Measurements from ENCODE around the gene NAV1.
A peak's percentile ranks its signal among the peaks of the same experiment; 100 is the strongest.
"Not testable (repeated sequence)": the region's sequence is repeated elsewhere in the genome, so short reads cannot be mapped to it uniquely, and the experiment has no call there.

NAV1 gene

DNA sequence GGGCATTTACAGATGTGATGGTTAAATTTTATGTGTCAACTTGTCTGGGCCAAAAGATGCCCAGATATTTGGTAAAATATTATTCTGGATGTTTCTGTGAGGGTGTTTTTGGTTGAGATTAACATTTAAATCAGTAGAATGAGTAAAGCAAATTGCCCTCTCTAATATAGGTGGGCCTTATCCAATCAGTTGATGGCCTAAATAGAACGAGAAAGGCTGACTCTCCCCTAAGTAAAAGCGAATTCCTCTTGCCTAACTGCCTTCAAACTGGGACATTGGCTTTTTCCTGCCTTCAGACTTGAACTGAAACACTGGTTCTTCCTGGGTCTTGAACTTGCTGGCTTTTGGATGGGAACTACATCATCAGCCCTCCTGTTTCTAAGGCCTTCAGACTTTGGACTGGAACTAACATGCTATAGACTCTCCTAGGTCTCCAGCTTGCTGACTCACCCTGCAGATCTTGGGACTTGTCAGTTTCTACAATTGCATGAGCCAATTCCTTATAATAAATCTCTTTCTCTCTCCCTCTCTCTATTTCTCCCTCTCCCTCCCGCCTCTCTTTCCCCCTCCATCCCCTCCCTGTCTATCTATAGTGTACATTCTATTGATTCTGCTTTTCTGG lies 10.2 kb upstream of the NAV1 start:
- DNase-seq (ENCODE audit: low read depth in 2 of 2) = no peak

DNA sequence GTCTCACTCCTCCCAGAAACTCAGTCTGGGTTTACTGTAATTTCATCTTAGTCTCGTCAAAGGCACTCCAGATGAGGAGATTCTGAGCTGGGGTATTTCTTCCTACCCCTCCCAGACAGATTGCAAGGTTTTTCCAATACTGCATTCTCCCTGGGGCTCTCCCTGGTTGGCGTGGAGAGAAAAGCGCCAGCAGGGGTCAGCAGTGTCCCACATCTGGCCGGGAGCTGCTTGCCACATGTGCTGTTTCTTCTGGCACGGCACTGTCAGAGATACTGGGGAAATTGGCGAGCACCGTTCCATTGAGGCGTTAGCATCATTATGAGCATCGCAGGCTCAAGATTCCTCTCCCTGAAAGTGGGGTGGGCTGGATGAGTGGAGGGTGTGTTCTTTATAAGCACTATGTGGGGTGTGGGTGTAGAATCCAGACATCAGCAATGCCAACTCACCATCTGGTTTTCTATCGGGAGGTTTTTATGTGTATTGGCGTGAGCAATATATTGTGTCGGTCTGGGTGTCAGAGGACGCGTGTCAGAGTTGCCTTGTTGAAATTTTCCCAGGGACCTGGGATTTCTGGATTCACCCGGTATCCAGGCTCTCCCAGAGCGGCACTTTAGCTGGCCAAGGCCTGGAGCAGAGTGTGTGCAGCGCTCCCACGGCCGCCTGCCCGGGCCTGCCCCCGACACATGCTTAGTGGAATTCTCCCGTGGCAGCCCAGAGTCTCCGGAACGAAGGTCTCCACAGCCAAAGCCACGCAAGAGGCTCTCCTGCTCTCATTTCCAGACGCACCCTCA lies 8.0 kb upstream of the NAV1 start:
- DNase-seq (ENCODE audit: low read depth in 2 of 2) = peak in 1 of 2 donors; percentile 48

DNA sequence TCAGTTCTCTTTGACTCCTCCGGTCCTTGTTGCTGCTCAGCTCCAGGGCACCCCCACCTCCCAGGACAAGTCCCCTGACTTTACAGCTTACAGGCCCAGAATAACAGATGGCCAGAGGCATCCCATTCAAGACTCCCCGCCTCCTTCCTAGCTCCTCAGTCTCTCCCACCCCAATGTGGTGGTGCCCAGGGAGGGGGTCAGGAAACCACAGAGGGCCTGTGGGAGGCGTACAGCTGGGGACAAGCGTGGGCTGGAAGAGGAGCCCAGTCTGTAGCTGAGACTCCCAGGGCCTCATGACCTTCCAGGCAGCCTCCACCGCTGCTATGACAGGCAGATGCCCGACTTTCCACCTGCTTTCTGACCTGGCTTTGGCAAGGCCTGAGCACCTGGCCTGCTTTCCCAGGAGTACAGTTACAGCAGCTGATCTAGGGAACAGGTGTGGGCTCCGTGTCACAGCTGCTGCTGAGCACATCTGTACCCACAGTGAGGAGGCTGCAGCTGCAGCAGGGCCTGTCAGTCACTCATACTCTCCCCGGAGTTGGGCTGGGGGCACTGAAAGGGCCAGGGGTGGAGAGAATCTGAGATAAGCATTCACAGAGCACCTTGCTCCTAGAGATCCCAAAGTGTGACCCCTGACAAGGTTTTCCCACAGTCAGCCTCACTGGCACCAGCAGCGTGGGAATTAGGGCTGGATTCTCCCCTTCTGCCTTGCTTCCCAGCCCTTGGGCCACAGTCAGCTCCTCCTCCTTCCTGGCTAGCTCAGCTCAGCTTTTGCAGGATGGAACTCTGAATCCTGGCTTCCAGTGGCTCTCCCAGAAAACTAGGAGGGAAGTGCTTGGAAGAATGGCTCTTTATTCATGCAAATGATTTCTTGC lies 7.1 kb upstream of the NAV1 start:
- no peak for DNase-seq (ENCODE audit: low read depth in 2 of 2)

DNA sequence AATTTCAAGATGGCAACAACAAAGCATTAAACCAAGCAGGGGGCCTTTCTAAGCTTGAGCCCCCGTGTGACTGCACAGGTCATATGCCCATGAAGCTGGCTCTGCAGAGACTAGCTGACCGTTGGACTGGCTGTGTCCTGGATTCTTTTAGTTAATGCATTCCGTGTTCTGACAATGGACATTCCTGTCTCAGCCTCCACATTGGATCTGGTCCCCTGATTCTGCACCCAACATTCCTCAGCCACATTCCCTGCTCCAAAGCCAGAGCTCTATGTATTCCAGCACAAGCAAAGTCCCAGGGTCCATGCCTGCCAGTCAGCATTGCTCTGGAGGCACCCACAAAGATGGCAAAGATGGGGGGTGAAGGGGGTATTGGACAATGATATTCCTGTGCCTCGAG lies 5.1 kb upstream of the NAV1 start:
- no peak for DNase-seq (ENCODE audit: low read depth in 2 of 2)

DNA sequence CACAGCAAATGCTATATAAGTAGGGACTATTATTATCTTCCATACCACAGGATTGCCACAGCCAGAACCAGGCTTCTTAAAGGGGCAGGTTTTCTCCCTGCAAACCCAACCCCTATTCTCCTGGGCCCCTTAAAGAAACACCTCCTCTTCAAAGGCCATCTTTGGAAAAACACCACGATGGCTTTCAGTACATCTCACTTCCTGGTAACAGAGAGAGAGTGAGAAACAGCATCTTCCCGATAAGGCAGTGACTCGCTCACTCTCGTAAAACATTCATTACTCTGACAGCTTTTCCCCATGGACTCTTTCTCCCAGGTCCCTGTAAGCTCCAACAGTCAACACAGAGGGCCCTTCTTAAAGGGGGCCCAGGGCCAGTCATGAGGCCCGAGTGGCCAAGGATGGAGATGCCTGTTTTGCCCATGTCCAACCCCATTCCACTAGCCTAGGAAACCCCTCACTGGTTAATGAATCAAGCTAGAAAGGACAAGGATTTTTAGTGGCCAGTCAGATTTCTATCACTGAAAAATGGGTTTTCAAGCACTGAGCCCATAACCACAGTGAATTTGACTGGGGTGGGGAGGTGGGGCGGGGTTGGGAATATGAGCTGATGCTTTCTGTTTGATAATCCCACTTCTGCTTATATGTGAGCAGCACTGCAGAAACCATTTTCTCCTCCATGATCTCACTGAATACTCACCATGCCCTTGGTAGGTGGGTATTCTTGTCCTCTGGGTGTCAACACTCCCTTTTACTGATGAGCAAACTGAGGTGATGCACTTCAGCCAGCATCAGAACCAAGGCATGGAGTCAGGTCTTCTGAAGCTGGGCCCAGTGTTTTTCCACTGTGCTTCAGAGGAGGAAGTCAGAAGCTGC lies 3.6 kb upstream of the NAV1 start:
- DNase-seq (ENCODE audit: low read depth in 2 of 2) = no peak

DNA sequence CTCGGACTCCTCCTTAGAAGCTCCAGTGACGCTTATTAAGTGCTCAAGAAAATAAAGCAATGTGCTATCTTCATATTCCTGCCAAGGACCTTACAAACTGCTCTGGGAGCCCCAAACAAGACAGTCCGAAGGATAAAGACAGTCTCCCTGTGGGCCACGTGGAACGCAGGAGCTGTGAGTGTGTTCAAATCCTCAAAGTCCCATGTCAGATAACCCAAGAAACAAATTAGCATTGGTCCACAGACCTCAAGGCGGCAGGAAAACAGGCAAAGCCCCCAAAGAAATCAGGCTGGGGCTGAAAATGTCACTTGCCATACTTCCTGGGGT lies 3.0 kb upstream of the NAV1 start:
- no peak for DNase-seq (ENCODE audit: low read depth in 2 of 2)

DNA sequence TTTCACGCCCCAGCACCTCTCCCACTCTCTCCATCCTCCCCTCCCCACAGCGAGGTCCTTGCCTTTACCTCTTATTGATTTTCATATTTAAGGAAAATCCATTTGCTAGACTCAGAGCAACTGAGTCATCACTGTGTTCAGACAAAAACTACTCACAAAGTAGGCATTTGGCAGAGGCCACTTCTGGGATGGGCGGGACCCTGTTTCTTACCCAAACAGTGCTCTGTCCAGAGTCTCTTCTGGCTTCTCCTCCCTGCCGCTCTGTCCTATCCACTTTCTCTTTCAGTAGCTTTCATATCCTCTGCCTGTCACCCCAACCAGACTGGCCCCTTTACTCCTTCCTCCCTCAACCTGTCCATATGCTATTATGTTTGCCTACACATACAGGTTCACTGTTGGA lies 2.4 kb upstream of the NAV1 start:
- no peak for DNase-seq (ENCODE audit: low read depth in 2 of 2)

DNA sequence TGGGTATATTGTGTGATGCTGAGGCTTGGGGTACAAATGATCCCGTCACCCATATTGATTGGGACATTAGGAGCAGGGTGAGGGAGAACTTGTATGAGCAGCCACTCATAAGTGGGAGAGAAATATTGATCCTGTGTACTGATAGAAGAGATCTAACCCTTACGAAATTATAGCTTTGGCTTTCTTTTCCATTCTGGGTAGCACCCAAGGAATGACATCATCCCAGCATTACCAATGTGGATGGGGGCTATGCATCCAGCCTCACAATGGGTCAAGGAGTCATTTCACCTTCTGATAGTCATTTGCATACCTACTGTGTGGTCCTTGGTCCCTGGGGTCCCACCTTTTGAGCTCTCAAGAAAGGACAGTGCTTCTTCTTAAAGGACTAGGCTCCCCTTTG lies 1.9 kb upstream of the NAV1 start:
- DNase-seq (ENCODE audit: low read depth in 2 of 2) = no peak

DNA sequence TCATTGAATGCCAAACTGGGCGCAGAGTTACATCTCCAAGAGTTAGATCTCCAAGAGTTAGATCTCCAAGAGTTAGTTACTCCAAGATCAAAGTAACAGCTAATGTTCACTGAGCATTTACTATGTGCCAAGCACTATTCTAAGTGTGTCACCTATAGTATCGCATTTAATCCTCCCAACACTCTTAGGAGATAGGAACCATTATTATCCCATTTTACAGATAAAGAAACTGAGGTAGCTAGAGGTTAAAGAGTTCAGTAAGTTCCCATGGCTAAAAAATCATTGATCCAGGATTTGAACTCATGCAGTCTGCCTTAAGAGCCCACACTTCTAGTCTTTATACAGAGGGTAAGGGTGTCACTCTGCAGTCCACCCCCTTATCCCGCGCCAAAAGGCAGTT lies 1.5 kb upstream of the NAV1 start:
- no peak for DNase-seq (ENCODE audit: low read depth in 2 of 2)

DNA sequence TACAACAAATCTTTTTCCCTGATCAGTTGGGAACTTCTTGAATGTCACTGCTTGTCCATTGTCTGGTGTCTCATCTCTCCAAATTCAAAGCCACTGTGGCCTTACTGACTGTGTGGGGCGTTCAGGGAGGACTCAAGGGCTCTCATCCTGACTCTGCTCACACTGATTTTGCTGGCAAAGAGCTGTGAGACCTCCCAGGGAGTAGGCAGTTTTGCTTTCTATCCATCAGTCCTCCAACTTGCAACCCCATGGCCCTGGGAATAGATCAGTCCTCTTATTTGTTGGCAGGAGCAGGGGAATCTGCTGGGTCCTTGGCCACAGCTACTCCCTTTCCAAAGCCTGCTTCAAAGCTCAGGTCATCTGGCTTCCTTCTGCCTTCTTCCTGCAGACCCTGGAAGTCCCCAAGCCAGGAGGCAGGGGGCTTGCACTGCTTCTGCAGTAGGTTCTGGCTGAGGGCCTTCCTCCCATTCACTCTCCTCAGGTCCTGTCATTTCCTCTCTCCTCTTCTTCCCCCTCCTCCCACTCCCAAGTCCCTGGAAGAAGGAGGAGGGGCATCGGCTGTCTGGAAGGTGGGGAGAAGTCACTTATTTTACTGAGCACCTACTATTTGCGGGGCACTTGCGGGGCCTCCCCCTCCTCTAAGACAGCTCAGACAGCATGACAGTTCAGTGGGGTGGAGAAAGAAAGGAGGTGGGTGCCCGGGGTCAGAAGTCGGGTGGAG lies 876 bp upstream of the NAV1 start:
- no peak for DNase-seq (ENCODE audit: low read depth in 2 of 2)

DNA sequence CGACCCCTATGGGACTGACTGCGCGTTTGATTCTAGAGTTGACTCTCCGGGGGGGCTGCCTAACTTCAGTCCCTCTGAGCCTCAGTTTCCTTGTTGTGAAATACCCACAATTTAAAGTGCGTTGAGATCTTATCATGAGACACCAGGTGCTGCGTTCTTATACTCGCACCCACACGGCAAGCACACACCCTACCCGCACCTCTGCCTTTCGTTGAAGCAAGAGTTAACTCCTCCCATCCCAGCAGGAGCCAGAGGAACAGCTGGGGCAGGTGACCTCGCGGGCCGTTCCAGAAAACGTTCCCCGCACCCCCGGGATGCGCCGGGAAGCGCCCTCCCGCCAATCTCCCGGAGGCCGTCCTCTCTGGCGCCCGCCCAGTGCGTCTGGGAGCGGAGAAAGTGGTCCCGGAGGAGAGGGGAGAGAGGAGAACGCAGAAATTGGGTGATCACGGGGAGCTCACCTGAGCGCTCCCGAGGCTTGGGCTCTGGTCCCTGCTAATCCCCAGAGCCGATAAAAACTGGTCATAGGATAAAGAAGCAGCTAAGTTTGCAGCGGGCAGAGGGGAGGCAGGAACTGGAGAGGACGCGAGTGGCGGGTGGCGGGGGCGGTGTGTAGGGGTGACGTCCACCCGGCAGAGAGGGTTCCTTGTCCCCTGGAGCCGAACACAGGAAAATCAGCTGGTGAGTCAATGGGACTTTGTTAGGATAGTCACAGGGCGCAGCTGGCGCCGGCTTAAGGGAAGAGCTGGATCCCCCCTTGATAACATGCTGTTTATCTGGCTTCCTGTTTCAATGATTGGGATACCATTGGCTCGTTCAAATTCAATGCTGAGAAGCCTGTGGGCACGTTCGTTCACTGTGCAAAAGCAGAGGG lies 869 bp downstream of the NAV1 start:
- DNase-seq (ENCODE audit: low read depth in 2 of 2) = no peak

DNA sequence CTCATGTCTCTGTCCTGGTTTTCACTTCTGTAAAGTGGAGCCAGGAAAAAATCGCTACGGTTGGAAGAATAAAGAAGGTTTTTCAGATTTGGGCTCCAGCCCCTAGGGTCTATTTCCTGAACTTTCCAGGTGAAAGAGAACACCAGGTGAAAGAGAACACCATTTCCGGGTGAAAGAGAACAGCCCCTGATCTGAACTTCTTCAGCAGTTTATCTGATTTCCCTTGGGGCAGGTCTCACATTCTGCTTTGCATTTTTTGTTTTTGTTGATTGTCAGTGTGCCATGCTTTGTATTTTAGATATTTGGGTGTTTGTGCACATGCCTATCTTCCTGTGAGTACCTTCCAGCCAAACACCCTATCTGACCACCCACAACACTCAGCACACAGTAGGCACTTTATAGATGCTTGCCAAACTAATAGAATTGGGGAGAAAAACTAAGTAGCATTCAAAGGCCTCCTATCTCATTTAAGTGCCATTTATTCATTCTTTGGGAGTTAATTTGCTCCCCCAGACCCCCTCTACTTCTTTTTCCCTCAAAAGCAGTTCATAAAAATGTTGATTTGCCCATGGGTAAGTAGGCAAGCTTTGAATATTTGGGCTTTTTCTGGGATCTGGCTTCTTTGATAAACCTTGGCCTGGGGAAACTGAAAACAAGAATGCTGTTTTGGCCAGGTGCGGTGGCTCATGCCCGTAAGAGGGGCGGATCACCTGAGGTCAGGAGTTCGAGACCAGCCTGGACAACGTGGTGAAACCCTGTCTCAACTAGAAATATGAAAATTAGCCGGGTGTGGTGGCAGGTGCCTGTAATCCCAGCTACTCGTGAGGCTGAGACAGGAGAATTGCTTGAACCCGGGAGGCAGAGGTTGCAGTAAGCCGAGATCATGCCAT lies 2.2 kb downstream of the NAV1 start:
- DNase-seq (ENCODE audit: low read depth in 2 of 2) = no peak

DNA sequence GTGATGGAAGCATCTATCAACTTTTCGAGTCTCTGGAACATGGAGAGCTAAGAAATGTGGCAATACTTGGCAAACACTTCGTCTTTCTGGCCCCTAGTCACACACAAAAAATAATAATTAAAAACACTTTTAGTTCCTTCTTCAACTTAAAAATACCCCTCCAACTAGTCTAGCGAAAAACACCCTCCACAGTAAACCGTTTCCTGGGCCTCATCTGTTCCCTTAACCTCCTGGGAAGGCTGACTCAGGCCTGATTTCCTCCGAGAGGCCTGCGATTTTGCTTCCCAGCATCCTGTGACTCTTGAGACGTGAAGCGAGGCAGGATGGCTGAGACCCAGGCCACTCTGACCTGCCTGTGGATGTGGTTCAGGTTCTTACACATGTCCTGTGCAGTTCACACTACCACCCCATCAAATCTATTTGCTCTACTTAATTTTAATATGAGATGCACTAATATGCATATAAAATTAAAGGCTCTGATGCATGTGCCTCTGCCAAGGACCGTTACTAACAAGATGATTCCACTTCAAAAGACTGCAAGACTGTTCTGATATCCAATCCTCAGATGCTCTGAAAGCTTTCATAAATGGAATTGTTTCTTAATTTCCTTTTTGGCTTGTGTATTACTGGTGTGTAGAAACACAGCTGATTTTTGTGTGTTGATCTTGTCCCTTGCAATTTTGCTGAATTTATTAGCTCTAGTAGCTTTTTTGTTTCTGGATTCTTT lies 3.5 kb downstream of the NAV1 start:
- no peak for DNase-seq (ENCODE audit: low read depth in 2 of 2)

DNA sequence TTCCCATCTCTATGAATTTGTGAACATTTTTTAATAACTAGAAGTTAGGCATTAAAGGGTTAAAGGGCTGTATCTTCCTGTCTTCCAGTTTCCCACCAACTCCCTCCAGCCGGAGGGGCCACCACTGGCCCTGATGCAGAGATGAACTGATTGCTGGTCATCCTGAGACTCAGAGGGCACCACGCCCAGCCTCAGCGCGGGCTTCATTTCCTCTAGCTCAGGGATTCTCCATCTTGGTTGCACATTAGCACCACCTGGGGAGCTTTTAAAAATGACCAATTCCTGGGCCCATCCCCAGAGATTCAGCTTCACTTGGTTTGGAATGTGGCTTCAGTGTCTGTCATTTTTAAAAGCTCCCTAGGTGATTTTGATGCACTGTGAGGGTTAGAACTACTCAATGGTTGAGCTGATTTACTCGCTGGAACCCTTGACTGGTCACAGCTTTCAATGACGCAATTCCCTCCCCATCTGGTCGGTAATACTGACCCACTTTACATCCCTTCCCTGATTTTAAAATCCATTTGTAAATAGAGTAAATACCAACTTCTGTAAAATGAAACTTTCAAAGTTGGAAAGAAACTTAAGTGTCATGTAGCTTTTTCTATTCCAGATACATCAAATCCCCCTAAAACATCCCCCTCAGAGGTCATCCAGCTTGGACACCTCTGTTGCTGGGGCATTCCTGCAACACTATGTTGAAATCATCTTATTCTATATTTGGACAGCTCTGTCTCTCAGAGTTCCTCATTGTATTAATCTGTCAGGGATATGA lies 5.1 kb downstream of the NAV1 start:
- DNase-seq (ENCODE audit: low read depth in 2 of 2) = no peak

DNA sequence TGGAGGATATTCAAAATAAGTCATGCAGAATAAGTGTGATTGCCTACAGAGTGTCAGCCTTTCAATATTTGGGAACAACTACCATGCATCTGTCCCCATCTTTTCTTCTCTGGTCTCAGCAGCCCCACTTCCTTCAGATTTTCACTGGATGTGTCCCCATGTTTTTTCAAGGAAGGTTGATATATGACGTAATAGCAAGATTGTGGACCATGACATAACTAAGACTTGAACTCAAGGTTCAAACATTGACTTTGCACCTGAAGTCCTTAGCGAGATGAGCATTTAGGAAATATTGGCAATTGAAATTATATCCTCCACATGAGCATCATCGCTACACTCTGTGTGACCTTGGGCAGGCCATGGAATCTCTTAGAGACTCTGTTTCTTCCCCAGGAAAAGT lies 5.8 kb downstream of the NAV1 start:
- DNase-seq (ENCODE audit: low read depth in 2 of 2) = no peak

DNA sequence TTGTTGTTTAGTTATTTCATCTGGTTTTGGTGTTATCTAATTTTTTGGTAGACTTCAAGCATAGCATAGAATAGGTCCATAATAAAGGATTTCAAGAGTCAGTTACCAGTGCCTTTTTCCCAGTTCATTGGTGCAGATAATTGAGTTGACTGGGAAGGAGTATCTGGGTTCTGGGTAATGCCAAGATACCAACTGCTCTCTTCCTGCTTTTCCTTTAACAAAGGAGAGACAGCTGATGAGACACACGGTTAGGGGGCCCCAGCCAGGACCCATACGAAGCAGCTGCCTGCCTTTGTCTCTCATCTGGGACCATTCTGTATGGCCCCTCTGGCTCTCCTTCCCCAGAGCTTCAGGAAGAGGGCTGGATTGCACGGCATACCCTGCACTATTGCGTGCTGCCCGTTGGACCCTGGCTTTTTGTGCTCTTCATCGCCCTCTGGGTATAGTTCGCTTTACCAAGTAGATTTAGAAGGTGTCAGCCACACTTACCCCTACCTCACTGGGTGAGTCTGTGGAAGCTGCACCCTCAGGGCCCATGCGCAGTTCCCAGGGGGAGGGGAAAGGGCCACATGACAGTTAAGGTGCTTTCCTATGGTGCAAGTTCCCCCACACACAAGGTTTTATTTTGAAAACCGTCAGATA lies 7.0 kb downstream of the NAV1 start:
- no peak for DNase-seq (ENCODE audit: low read depth in 2 of 2)

DNA sequence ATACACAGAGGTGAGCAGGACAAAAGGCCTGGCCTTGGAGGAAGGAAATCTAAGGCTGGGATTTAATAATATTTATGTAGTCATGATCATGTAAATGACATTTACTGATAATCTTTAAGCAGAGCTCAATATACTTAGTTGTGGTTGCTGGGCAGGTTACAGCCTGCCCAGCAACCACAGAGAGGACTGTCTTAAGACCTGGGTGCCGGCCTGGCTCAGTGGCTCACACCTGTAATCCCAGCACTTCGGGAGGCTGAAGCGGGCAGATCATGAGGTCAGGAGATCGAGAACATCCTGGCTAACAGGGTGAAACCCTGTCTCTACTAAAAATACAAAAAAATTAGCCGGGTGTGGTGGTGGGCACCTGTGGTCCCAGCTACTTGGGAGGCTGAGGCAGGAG lies 10.6 kb downstream of the NAV1 start:
- not testable (repeated sequence) for DNase-seq (ENCODE audit: low read depth in 2 of 2)

Measured in stimulated activated CD4-positive, alpha-beta T cell treated with anti-CD3 and anti-CD28 coated beads, Interleukin-4, amount 100 ng/mL, for 48 hours (primary cell).